ENCODE data around the gene GSTT4. TPM values are rescaled to one million over a fixed set of nuclear protein-coding genes. Genes with fewer than 3 reads are reported as not detected.
A peak's percentile ranks its signal among the peaks of the same experiment; 100 is the strongest.

Gene GSTT4
- total and polyA plus RNA-seq, 2 of the 13 experiments (the other 11 are each of a cell fraction or from before 2014, with no cell fraction given) = 0.59 to 0.62 TPM

GRCh38 chr22:24008022-24008283 is 2.7 kb upstream of the GSTT4 start (continued):
- TF ChIP-seq ZNF280B (CRISPR knock-in tag; IDR thresholded peaks at IDR 0.05; ENCODE audit: borderline replicate concordance) (0 out of 2 replicates have a peak, but pooled peaks have one; percentile 41), RFX1 (IDR thresholded peaks at IDR 0.05) (no peak), ZNF232 (CRISPR knock-in tag; IDR thresholded peaks at IDR 0.05; ENCODE audit: borderline replicate concordance) (no peak), ZNF160 (CRISPR knock-in tag; IDR thresholded peaks at IDR 0.05) (no peak), TFDP2 (CRISPR knock-in tag; IDR thresholded peaks at IDR 0.05) (no peak), RAD51 (IDR thresholded peaks at IDR 0.05; ENCODE audit: borderline replicate concordance) (no peak), ZNF660 (CRISPR knock-in tag; IDR thresholded peaks at IDR 0.05; ENCODE audit: borderline replicate concordance, low read depth) (no peak), CEBPZ (IDR thresholded peaks at IDR 0.05; ENCODE audit: low read length) (no peak), RBFOX2 (IDR thresholded peaks at IDR 0.05; ENCODE audit: low read depth, low read length) (peak; percentile 28; the same call in 1 of the 2 replicates), MTA3 (CRISPR knock-in tag; IDR thresholded peaks at IDR 0.05) (no peak), ZNF776 (CRISPR knock-in tag; IDR thresholded peaks at IDR 0.05) (no peak), YEATS2 (CRISPR knock-in tag; IDR thresholded peaks at IDR 0.05; ENCODE audit: borderline replicate concordance) (no peak), ZFP1 (CRISPR knock-in tag; IDR thresholded peaks at IDR 0.05) (no peak), DZIP1 (CRISPR knock-in tag; IDR thresholded peaks at IDR 0.05) (0 out of 2 replicates have a peak, but pooled peaks have one; percentile 61), SALL1 (CRISPR knock-in tag; IDR thresholded peaks at IDR 0.05) (0 out of 2 replicates have a peak, but pooled peaks have one; percentile 12), FOXA1 (IDR thresholded peaks at IDR 0.05) (no peak), FOXA1 (CRISPR knock-in tag; IDR thresholded peaks at IDR 0.05) (no peak), POGK (CRISPR knock-in tag; conservative IDR thresholded peaks at IDR 0.05) (no peak), ZSCAN22 (CRISPR knock-in tag; IDR thresholded peaks at IDR 0.05) (no peak)

Data from HepG2 (cell line).